ENCODE results near the gene ABCB9. TPM values are rescaled to one million over a fixed set of nuclear protein-coding genes. Genes with fewer than 3 reads are reported as not detected.
A peak's percentile ranks its signal among the peaks of the same experiment; 100 is the strongest.

The ABCB9 gene
- total and polyA plus RNA-seq, 2 donors (not counting 1 experiment from before 2014, with no cell fraction given): 2.1 to 3.7 TPM

DNA sequence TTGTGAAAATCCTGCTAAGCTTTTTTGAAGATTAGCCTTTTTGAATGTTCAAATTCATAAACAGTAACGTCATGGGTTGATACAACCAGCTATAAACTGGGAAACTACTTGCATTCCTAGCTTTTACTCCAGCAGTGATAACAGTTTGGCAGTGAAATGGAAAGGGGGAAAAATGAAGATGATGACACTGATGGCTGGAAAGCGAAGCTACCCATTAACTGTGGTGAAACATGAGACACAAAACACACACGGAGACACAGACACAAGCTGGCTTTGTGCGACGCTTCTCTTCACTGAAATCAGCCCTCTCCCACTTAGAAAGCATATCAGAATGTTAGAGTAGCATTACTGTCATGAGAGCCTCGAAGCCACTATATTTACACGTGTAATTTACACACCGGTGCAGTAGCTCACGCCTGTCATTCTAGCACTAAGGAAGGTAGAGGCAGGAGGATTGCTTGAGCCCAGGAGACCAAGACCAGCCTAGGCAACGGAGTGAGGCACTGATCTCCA, 86.1 kb downstream of the ABCB9 start:
- Histone ChIP-seq H3K4me3 (ENCODE audit: control extremely low read depth in 1 of 5, extremely low read depth in 1 of 5, insufficient read depth in 1 of 5, low read depth in 2 of 5, low read length in 4 of 5) (no peak overlapping the region), H4K20me1 (ENCODE audit: control insufficient read depth, insufficient read depth, low read length, poor library complexity, severe bottlenecking) (peaks cover 67% of the 10 kb centered on the region), H3K9ac (ENCODE audit: low read length) (no peak overlapping the region), H3K36me3 (replicated peaks in 1 of 2; ENCODE audit: control extremely low read depth in 1 of 2, control insufficient read depth in 1 of 2, extremely low read depth in 1 of 2, insufficient read depth in 2 of 2, low read length in 1 of 2) (peaks cover 0 to 4% of the 10 kb centered on the region in 2 experiments), H2AFZ (ENCODE audit: insufficient read depth, low read depth, low read length, poor library complexity, severe bottlenecking) (no peak overlapping the region), H3K4me2 (replicated peaks; ENCODE audit: low read depth, low read length, poor library complexity, severe bottlenecking) (peak overlapping the region; percentile 39), H3K27me3 (replicated peaks in 1 of 4; ENCODE audit: control extremely low read depth in 1 of 4, control insufficient read depth in 3 of 4, insufficient read depth in 4 of 4, low read length in 3 of 4) (no peaks in the 10 kb centered on the region), H3K27ac (ENCODE audit: low read length in 2 of 2) (no peak overlapping the region), H3K79me2 (ENCODE audit: control insufficient read depth, insufficient read depth, low read length) (peaks cover 94% of the 10 kb centered on the region), H3K4me1 (ENCODE audit: control insufficient read depth in 2 of 2, insufficient read depth in 2 of 2, low read length in 2 of 2) (peaks cover 92 to 97% of the 10 kb centered on the region in 2 donors), H3K9me3 (ENCODE audit: control extremely low read depth in 1 of 3, control insufficient read depth in 2 of 3, insufficient read depth in 1 of 3, low read length in 2 of 3) (no peaks in the 10 kb centered on the region)
- intact Hi-C loops (cut with micrococcal nuclease): loop anchor here (2.0 kb wide), 1 partner anchor 15 kb away; no protein-coding TSS in a partner anchor
- Mint-ChIP-seq H3K4me3 (peak overlapping the region; percentile 45), H3K4me1 (peaks cover 92% of the 10 kb centered on the region), H3K27ac (no peak overlapping the region), H3K27me3 (no peaks in the 10 kb centered on the region), H3K9me3 (ENCODE audit: insufficient read depth) (no peaks in the 10 kb centered on the region)
- no peak for DNase-seq
- TF ChIP-seq EZH2 (IDR thresholded peaks at IDR 0.05; ENCODE audit: borderline replicate concordance, insufficient read depth, low read depth, low read length, poor library complexity, severe bottlenecking): no peak
- 93% methylated on average over 5 of the region's 10 CpGs for WGBS (ENCODE audit: insufficient coverage)
- CTCF ChIA-PET: interaction anchor here (0.6 to 11.0 kb wide), 15 partner anchors 9 to 94 kb away, joined by 3 to 101 read pairs (median 6); partner anchors contain the start of gene VPS37B
- POLR2A ChIA-PET: interaction anchor here (0.8 kb wide), 1 partner anchor 23 kb away, joined by 3 read pairs; no protein-coding TSS in a partner anchor
- no peak for ATAC-seq (ENCODE audit: low read depth)

Small RNAs within 50 kb of the gene (small RNA-seq; reads per million reads assigned to genes)
- gene ARL6IP4 (ENCODE audit: insufficient read length, low read depth, low replicate concordance): not detected
- gene MIR4304 (ENCODE audit: insufficient read length, low read depth, low replicate concordance): not detected

Other genes starting within 250 kb of the ABCB9 start
- 0.12 TPM in 1 of 2 replicates, not detected in the other for gene HCAR3, start 249.7 kb downstream of the ABCB9 start, total RNA-seq
- 0.59 and 1.2 TPM in 2 replicates for gene HCAR3, start 249.7 kb downstream of the ABCB9 start, polyA plus RNA-seq
- not detected in 2 replicates for gene HCAR1, start 235.6 kb downstream of the ABCB9 start, total RNA-seq
- gene HCAR1, start 235.6 kb downstream of the ABCB9 start, polyA plus RNA-seq: 0.06 and 0.09 TPM in 2 replicates
- gene DENR, start 213.6 kb downstream of the ABCB9 start, total RNA-seq: 54.5 and 59.0 TPM in 2 replicates
- gene DENR, start 213.6 kb downstream of the ABCB9 start, polyA plus RNA-seq: 14.0 and 22.6 TPM in 2 replicates
- gene CCDC62, start 191.9 kb downstream of the ABCB9 start, total RNA-seq: 4.2 and 5.4 TPM in 2 replicates
- 1.5 and 2.1 TPM in 2 replicates for gene CCDC62, start 191.9 kb downstream of the ABCB9 start, polyA plus RNA-seq
- 390 and 411 TPM in 2 replicates for gene HIP1R, start 131.0 kb downstream of the ABCB9 start, total RNA-seq
- 289 and 411 TPM in 2 replicates for gene HIP1R, start 131.0 kb downstream of the ABCB9 start, polyA plus RNA-seq
- 87.2 and 88.1 TPM in 2 replicates for gene VPS37B, start 70.3 kb downstream of the ABCB9 start, total RNA-seq
- gene VPS37B, start 70.3 kb downstream of the ABCB9 start, polyA plus RNA-seq: 66.7 and 100 TPM in 2 replicates
- gene OGFOD2, start 8.8 kb upstream of the ABCB9 start, total RNA-seq: 25.9 and 26.7 TPM in 2 replicates
- gene OGFOD2, start 8.8 kb upstream of the ABCB9 start, polyA plus RNA-seq: 69.0 and 99.3 TPM in 2 replicates
- 153 and 165 TPM in 2 replicates for gene ARL6IP4, start 14.2 kb upstream of the ABCB9 start, total RNA-seq
- 274 TPM in 2 replicates for gene ARL6IP4, start 14.2 kb upstream of the ABCB9 start, polyA plus RNA-seq
- gene PITPNM2, start 184.6 kb upstream of the ABCB9 start, total RNA-seq: 28.6 and 30.3 TPM in 2 replicates
- 9.6 and 13.8 TPM in 2 replicates for gene PITPNM2, start 184.6 kb upstream of the ABCB9 start, polyA plus RNA-seq

Data from B cell (primary cell).